GM19452 (cell line): ENCODE data around the gene CHID1.
A peak's percentile ranks its signal among the peaks of the same experiment; 100 is the strongest.

Experiments
- ATAC-seq: cut with Tn5 transposase; IDR thresholded peaks from one replicate; pipeline ENCODE4 v1.9.1; 2021; ENCODE audit not compliant: unreplicated experiment

CHID1 gene

GRCh38 chr11:933142-933851 is 22.7 kb upstream of the CHID1 start:
- no peak for ATAC-seq

DNA sequence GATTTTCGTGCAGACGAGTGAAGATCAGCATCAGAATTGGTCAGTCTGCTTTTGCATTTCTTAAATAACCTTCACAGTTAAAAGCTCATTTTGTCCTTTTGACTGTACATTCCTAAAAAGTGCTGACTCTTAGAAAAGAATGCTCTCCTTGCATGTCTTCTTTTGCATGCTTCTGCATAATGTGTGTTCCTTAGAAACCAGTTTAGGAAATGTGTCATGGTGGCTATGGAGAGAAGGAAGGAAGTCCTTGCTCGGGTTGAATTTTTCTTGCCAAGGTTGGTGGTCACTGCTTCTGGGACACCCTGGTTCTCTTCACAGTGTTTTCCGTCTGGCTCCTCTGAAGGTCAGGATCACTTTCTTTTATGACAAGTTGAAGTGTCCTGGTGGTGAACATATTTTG is 21.8 kb upstream of the CHID1 start:
- no peak for ATAC-seq

DNA sequence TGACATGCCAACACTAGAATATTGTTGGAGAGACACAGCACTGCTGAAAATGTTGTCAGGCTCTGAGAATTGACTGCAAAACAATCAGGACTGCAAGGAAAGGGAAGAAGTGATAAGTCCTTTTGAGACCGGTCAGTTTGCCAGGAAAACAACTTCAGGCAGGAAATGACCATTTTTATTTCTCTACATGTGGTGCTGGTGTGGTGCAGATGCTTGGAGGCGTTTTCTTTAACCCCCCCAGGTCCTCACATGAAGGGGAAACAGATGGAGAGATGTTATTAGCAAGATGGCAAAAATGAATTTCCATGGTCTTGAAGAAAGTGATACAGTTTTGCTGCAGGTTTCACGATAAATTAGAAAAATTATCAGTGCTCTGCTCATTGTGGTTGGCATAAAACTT is 20.8 kb upstream of the CHID1 start:
- no peak for ATAC-seq

DNA sequence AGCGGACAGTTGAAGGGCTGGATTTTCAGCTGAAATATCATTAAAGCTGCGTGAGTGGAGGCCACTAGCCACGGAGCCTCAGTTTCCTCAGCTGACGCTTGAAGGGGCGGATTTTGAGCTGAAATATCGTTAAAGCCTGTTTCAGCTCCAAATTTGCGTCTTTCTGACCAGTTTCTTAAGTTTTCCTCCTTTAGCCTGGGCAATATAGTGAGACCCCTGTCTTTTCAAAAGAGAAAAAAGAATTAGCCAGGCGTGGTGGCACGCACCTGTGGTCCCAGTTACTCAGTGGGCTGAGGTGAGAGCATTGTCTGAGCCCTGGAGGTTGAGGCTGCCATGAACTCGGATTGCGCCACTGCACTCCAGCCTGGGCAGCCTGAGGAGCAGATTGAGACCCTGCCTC is 18.8 kb upstream of the CHID1 start:
- no peak for ATAC-seq

DNA sequence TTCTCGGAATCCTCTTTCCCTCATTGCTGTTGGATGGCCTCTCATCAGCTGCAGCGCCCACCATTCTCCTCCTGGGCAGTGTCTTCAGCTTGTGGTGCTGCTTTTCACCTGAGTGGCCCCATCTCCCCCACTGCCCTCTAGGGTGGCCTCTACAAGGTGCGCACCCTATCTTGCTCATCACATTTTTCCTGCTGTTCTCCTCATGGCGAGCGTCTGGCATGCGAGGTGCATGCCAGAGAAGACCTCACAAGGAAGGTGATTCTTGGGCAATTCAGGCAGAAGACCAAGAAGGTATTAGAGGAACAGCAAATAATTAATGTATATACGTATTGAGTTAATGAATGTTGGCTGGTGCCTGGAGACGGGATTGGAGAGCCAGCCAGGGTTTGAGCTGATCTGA is 18.2 kb upstream of the CHID1 start:
- no peak for ATAC-seq

DNA sequence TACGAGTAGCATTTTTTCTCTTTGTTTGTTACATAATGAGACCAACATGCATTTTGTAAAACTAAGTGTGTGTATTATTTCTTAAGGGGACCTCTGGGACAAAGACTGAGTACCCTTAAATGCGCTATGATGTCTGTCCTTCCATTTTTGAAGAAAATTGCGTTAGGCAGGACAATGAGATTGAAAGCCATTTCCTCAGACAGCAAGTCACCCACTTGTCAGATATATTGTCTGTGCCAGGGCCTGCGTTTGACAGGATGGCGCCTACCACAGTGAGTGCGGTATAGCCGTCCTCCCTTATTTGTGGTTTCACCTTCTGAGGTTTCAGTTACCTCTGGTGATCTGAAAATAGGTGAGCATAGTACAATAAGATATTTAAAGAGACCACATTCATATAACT is 17.3 kb upstream of the CHID1 start:
- ATAC-seq = no peak

DNA sequence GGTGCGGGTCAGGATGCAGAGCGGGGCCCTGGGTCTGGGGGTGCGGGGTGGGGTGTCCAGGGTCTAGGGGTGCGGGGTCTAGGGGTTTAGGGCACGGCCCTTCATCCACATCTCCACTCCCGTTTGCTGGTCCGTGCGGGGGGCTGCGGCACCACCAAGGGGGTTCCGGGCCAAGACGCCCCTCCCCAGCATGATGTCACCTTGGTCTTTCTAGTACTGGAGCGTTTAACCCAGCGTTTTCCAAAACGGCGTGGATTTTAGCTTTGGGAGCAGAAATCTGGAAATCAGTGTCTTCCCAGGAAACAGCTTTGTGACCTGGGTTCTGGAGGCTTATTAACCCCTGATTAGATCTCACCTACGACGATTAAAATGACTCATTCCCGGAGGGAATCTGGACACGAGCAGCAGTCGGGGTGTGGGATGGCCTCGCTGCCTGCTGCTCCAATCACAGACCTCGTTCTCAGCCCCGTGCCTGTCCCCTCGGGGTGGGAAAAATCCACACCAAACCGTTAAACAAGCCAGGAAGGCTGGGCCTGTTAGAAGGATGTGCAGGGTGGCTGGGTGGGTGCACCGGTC is 15.8 kb upstream of the CHID1 start:
- ATAC-seq = no peak

GRCh38 chr11:925496-926301 is 15.1 kb upstream of the CHID1 start, which contains the start of gene AP2A2:
AP2A2 (plus strand) TSS chr11:925870; CDS start chr11:926022, 152 bp downstream.
- ATAC-seq = peak; percentile 67

GRCh38 chr11:925158-925495 is 14.5 kb upstream of the CHID1 start:
- ATAC-seq = no peak

- no peak for ATAC-seq
Measured at GRCh38 chr11:924406-925157, 14.0 kb upstream of the CHID1 start.

GRCh38 chr11:923691-924405 is 13.2 kb upstream of the CHID1 start:
- ATAC-seq = no peak

GRCh38 chr11:921921-922678 is 11.5 kb upstream of the CHID1 start:
- no peak for ATAC-seq

DNA sequence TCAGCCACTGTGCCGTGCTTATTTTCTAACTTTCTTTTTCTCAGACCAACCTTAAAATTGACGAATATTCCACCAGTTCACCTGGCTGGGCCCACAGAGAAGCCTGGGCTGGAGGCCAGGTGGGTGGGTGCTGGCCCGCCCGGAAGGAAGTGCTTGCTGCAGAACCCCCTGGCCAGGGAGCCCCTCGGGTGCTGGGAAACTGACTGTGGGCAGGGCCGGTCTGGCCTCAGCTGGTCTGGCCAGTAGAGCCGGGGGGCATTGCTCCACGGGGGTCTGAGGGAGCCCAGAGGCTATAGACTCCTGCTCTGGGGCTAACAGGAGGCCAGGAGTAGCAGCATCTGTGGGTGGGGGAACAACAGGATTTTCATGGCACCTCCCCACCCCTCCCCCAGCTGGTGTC is 6.8 kb upstream of the CHID1 start:
- ATAC-seq = no peak

DNA sequence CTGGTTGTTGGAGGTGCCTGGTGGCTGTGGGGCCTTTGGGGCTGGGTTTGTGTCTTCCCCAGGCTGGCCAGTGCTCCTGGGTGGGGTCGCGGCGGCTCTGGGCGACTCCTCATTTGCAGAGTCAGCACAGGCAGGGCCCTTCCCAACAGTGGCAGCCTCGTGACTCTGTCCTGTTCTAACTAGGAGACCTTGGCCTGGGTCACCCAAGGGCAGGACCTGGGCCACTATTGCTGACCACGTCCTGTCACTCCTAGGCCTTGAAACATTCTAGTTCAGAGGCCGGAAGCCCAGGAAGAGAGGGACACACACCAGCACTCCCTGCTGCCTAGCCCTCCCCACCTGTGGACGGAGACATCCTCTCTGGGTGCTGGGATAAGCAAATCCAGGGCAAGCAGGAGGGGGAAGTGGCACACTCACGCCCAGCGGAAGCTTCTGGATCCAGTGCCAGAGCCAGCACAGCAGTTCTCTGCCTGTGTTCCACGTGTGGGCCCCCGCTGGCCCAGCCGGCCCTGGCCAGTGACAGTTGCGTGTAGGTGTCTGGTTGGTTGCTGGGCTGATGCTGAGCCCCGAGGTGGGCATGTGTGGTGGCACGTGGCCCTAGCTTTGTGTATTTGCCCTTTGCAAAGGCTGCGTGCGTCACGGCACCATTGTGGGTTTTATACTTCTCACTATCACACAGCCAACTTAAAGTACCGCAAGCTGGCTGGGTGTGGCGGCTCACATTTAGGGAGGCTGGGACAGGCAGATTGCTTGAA is 4.3 kb upstream of the CHID1 start:
- ATAC-seq = no peak

DNA sequence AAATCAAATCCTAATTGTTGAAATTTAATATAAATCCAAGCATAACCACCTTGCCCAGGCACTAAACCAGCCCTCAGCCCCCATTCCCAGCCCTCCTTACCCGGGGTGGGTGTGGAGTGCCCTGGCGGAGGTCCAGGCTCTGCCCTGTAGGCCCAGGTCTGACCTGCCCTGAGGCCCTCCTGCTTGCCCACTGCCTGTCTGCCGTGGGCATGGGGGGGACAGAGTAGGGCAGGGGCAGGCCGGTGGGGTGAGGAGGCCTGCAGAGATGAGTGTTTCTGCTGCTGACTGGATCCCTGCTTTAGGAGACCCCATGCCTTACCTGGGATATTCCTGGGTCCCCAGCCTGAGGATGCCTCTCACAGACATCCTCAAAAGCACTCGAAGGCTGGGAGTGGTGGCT is 3.6 kb upstream of the CHID1 start:
- no peak for ATAC-seq

DNA sequence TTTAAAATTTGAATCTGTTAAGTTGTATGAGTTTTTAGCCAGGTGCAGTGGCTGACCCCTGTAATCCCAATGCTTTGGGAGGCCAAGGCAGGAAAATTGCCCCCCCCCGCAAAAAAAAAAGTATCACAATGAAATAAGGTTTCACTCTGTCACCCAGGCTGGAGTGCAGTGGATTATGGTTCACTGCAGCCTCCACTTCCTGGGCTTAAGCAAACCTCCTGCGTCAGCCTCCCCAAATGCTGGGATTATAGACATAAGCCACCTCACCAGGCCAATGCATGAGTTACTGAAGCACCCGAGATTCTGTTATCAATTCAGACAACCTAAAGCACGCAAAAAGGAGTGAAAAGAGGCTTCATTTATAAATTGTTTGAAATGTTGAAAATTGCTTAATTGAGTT is 2.4 kb upstream of the CHID1 start:
- no peak for ATAC-seq

DNA sequence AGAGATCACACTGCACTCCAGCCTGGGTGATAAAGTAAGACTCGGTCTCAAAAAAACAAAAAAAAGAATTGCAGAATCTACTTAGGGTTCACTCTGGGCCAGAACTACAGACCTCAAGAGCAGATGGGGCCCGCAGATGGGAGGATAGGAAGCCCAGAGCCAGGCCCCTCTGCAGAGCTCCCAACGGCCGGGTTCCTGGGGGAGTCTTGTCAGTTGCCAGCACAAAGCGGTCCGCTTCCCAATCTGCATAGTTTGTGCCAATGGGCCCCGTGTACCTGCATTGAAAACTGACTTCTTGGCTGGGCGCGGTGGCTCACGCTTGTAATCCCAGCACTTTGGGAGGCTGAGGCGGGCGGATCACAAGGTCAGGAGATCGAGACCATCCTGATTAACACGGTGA is 1.7 kb upstream of the CHID1 start:
- ATAC-seq = no peak

DNA sequence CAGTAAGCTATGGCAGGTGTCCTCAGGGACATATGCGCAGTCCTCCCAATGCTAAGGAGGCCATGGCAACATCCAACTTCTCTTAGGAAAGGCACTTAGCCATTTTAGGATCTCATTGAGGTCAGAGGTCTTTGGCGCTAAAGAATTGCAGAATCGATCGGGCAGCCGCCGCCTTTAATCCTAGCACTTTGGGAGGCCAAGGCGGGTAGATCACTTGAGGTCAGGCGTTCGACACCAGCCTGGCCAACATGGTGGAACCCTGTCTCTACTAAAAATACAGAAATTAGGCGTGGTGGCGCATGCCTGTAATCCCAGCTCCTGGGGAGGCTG is 1.2 kb upstream of the CHID1 start:
- no peak for ATAC-seq

DNA sequence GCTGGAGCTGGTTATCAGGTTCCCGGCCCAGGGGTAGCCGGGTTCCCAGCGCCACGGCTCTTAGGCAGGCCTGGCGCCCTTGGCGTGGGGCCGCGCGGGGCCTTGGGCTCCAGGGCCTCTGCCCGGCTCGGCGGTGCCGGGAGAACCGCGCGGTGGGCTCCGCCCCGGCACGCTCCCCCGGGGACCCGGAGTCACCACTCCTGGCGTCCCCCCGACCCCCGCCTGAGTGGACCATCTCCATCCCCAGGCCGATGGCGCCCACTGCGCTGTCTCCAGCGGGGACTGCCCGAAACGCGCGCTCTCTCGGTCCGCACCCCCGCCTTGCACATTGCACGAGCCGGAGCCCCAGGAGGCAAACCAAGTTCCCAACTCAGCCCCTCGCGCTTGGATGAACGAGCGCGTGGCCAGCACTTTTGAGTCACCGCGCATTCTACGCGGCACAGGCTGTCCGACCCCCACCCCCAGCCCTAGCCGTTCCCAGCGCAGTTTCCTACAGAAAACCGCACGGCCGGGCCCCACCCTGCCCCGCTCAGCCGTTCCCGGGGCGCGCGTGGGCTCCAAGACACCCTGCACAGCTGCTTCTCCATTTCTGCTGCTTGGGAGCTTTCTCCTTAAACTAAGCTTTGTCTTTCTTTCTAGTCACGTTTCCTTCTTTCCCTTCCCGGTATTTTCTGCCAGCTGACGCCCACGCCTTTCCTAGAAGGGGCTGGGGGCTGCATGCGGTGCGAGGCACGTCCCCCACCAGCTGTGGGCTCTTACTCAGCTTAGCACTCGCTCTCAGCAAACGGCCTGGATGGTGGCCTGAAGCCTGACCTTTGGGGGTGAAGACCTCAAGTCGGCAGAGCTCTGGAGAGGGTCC is 650 bp upstream of the CHID1 start:
- ATAC-seq = peak; percentile 36
